ES-I3 (cell line): ENCODE results near the gene TCF12.

Source experiments
- H3K36me3 ChIP-seq: 2 replicates; pipeline ENCODE4 v1.6.1; 2013; ENCODE audit warnings: mild to moderate bottlenecking, low read length, control low read depth, moderate library complexity; ENCODE audit not compliant: insufficient read depth
- H3K4me1 ChIP-seq: 2 replicates; pipeline ENCODE4 v1.6.1; 2013; ENCODE audit warnings: mild to moderate bottlenecking, control low read depth, low read length; ENCODE audit not compliant: insufficient read depth
- H3K9ac ChIP-seq: 2 replicates; pipeline ENCODE4 v1.6.1; 2013; ENCODE audit warnings: low read depth, mild to moderate bottlenecking, low read length, moderate library complexity
- H3K9me3 ChIP-seq: 2 replicates; pipeline ENCODE4 v1.6.1; 2013; ENCODE audit warnings: mild to moderate bottlenecking, low read length, moderate library complexity; ENCODE audit not compliant: control insufficient read depth, insufficient read depth

Gene TCF12

DNA sequence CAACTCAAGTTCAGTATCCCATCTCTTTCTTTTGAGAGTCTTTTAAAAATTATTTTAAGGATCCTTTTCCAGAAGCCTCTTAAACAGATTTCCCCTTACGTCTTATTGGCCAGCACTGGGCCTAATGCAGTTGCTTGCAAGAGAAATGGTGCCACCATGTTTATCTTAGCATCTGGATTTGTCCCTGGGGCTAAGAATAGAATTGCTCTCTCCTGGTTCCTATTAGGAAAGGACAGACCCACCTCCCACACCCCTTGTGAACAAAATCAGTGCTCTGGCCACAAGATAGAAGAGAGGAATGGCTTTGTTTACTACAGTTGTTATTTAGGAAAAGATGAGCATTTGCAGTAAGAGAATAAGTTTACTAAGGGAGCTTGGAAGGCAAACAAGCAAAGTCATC, 329.6 kb downstream of the TCF12 start:
- H3K9me3 ChIP-seq, result no peaks in the 10 kb centered on the region
- peaks cover 11% of the 10 kb centered on the region; the same call in 1 of the 2 replicates for H3K4me1 ChIP-seq
- H3K9ac ChIP-seq, result no peak overlapping the region
- H3K36me3 ChIP-seq, result peaks cover 6% of the 10 kb centered on the region; the same call in 1 of the 2 replicates

DNA sequence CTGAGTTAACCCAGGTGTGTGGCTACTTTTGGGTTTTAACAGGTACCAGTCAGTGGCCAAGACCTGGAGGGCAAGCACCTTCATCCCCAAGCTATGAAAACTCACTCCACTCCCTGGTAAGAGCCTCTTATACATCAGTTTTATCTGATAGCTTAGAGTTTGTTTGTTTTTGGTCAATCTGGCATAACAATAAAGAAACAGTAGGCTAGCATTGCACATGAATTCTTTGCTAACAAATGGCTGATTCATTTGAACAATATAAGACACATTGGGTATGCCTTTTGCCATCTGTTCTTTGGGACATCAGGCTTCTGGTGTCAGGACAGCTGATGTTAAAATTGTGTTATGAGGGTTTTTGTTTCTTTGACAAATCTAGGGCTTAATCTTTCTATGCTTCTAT, 332.9 kb downstream of the TCF12 start:
- Histone ChIP-seq H3K4me1 (peaks cover 16% of the 10 kb centered on the region; the same call in 1 of the 2 replicates), H3K9ac (no peak overlapping the region), H3K9me3 (no peaks in the 10 kb centered on the region), H3K36me3 (no peaks in the 10 kb centered on the region)

GRCh38 chr15:57251941-57252340, 333.5 kb downstream of the TCF12 start:
- no peak overlapping the region for H3K9ac ChIP-seq
- peaks cover 16% of the 10 kb centered on the region; the same call in 1 of the 2 replicates for H3K4me1 ChIP-seq
- no peaks in the 10 kb centered on the region for H3K9me3 ChIP-seq
- no peaks in the 10 kb centered on the region for H3K36me3 ChIP-seq

- no peaks in the 10 kb centered on the region for H3K9me3 ChIP-seq
- H3K9ac ChIP-seq, result no peak overlapping the region
- peaks cover 16% of the 10 kb centered on the region; the same call in 1 of the 2 replicates for H3K4me1 ChIP-seq
- no peaks in the 10 kb centered on the region for H3K36me3 ChIP-seq
These were observed 334.6 kb downstream of the TCF12 start for GRCh38 chr15:57253082-57253481.

DNA sequence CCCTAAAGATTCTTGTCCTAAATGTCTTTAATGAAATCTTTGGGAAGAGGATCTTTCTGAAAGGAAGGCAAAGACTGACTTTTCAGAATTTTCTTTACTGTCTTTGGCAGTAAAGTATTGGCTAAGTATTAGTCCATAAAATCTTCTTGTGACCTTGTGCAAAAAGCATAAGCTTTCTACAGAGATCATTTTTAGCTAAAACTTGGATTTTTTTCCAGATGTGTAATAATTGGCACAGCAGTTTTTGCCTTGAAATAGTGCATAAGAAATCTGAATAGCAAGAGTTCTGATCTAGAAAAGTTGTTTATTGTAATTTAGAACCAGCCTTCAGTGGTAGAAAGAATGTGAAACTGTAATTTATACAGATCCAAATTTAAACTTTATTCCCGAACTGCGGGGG, 335.1 kb downstream of the TCF12 start:
- no peak overlapping the region for H3K9ac ChIP-seq
- H3K4me1 ChIP-seq, result peaks cover 16% of the 10 kb centered on the region; the same call in 1 of the 2 replicates
- H3K9me3 ChIP-seq, result no peaks in the 10 kb centered on the region
- no peaks in the 10 kb centered on the region for H3K36me3 ChIP-seq

GRCh38 chr15:57255751-57256341, 337.4 kb downstream of the TCF12 start:
- Histone ChIP-seq H3K9me3 (no peaks in the 10 kb centered on the region), H3K36me3 (no peaks in the 10 kb centered on the region), H3K9ac (no peak overlapping the region), H3K4me1 (peaks cover 25% of the 10 kb centered on the region; the same call in 1 of the 2 replicates)

GRCh38 chr15:57256939-57257338, 338.5 kb downstream of the TCF12 start:
- Histone ChIP-seq H3K9me3 (no peaks in the 10 kb centered on the region), H3K9ac (no peak overlapping the region), H3K36me3 (no peaks in the 10 kb centered on the region), H3K4me1 (peaks cover 25% of the 10 kb centered on the region; the same call in 1 of the 2 replicates)

GRCh38 chr15:57259568-57260040, 341.2 kb downstream of the TCF12 start:
- no peaks in the 10 kb centered on the region for H3K9me3 ChIP-seq
- peaks cover 9% of the 10 kb centered on the region; the same call in 1 of the 2 replicates for H3K4me1 ChIP-seq
- 0 out of 2 replicates have a peak, but pooled peaks cover 3% of the 10 kb centered on the region for H3K36me3 ChIP-seq
- H3K9ac ChIP-seq, result no peak overlapping the region

- 0 out of 2 replicates have a peak, but pooled peaks cover 3% of the 10 kb centered on the region for H3K36me3 ChIP-seq
- no peaks in the 10 kb centered on the region for H3K9me3 ChIP-seq
- H3K9ac ChIP-seq, result no peak overlapping the region
- peaks cover 9% of the 10 kb centered on the region; the same call in 1 of the 2 replicates for H3K4me1 ChIP-seq
These were observed 345.1 kb downstream of the TCF12 start for GRCh38 chr15:57263520-57263919.

DNA sequence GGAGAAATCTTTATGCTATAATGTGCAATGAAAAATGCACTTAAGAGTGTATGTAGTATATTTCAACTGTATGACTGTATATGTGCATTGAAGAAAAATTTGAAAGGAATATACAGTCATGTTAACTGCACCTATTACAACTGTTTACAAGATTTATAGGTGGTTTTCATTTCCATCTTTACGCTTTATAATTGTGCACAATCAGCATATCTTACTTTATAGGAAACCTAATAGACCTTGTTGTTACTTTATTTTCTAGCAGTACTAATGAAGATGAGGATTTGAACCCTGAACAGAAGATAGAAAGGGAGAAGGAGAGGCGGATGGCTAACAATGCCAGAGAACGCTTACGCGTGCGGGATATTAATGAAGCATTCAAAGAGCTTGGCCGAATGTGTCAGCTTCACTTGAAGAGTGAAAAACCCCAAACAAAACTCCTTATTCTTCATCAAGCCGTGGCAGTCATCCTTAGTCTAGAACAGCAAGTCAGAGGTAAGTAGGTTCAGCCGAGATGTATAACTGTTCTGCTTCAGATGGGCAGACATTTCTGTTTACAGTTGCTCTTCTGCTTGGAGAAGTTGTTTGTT, 354.4 kb downstream of the TCF12 start:
- H3K36me3 ChIP-seq, result peaks cover 4% of the 10 kb centered on the region; the same call in 1 of the 2 replicates
- no peak overlapping the region for H3K9ac ChIP-seq
- H3K9me3 ChIP-seq, result no peaks in the 10 kb centered on the region
- no peaks in the 10 kb centered on the region for H3K4me1 ChIP-seq

- Histone ChIP-seq H3K9me3 (no peaks in the 10 kb centered on the region), H3K36me3 (peaks cover 4% of the 10 kb centered on the region; the same call in 1 of the 2 replicates), H3K4me1 (no peaks in the 10 kb centered on the region), H3K9ac (no peak overlapping the region)
These were observed 355.0 kb downstream of the TCF12 start for GRCh38 chr15:57273402-57273801.

DNA sequence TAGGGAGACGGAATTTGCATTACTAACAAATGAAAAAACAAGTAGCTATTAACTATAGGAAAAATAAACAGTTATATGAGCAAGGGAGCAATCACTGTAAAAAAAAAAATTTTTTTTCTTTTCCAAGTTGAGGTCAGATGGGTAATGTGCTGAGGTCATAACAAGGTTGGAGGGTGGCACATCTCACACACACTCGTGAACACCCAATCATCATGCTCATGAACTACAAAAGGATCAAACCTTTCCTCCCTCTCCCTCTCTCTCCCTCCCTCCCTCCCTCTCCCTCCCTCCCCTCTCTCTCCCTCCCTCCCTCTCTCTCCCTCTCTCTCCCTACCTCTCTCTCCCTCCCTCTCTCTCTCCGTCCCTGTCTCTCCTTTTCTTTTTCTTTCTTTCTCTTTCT, 360.0 kb downstream of the TCF12 start:
- Histone ChIP-seq H3K9ac (no peak overlapping the region), H3K36me3 (peaks cover 2% of the 10 kb centered on the region), H3K9me3 (no peaks in the 10 kb centered on the region), H3K4me1 (0 out of 2 replicates have a peak, but pooled peaks cover 4% of the 10 kb centered on the region)

DNA sequence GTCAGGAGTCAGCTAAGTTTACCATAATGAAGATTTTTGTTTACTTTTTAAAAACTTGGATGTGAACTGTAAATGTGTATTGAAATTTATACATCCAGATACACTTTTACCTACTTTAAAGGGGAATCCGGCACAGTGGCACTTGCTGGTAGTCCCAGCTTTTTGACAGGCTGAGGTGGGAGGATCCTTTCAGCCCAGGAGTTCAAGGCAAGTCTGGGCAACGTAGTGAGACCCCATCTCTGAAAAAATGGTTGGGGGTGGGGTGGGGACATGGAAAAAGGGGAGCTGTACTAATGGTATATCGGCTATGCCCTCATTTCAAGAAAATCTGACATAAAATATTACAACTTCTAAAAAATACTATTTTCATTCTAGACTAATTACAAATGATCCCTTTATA, 362.0 kb downstream of the TCF12 start:
- no peaks in the 10 kb centered on the region for H3K9me3 ChIP-seq
- no peaks in the 10 kb centered on the region; the same call in 1 of the 2 replicates for H3K36me3 ChIP-seq
- H3K4me1 ChIP-seq, result 0 out of 2 replicates have a peak, but pooled peaks cover 4% of the 10 kb centered on the region
- no peak overlapping the region for H3K9ac ChIP-seq

- H3K4me1 ChIP-seq, result peaks cover 9% of the 10 kb centered on the region
- H3K9me3 ChIP-seq, result no peaks in the 10 kb centered on the region
- no peaks in the 10 kb centered on the region; the same call in 1 of the 2 replicates for H3K36me3 ChIP-seq
- no peak overlapping the region for H3K9ac ChIP-seq
These were observed 362.9 kb downstream of the TCF12 start for GRCh38 chr15:57281321-57281720.

DNA sequence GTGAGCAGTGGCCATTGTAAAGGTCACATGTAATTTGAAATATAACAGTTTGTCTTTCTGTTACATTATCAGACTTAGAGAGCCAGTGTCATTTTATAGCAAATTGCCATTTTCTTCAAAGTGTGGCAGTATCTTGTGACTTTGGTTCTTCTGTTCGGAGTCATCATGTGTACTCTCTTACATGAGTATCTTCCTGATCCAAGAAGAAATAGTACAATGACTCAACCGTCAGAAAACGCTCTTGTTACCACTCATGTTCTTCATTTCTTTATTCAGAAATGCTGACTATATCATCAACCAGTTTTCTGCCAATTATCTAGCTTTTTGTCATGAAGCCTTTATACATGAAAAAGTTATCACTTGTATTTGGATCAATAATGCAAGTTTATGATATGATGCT, 364.2 kb downstream of the TCF12 start:
- H3K9ac ChIP-seq, result no peak overlapping the region
- H3K4me1 ChIP-seq, result peaks cover 19% of the 10 kb centered on the region
- no peaks in the 10 kb centered on the region for H3K9me3 ChIP-seq
- peaks cover 5% of the 10 kb centered on the region; the same call in 1 of the 2 replicates for H3K36me3 ChIP-seq
